Activated effector memory CD4-positive, alpha-beta T cell treated with Interleukin-2 at 50 U/mL for 16 hours (primary cell): ENCODE measurements around the gene BCAS3.
"Not testable (repeated sequence)": the region's sequence is repeated elsewhere in the genome, so short reads cannot be mapped to it uniquely, and the experiment has no call there.

Experiments
- DNase-seq: peaks from one replicate; pipeline ENCODE4 v3.0.0-alpha.2; 2020

BCAS3 gene

GRCh38 chr17:61333136-61333535, 655.5 kb downstream of the BCAS3 start:
- no peak for DNase-seq

GRCh38 chr17:61334673-61335072, 657.0 kb downstream of the BCAS3 start:
- DNase-seq: no peak

GRCh38 chr17:61335105-61335844, 657.6 kb downstream of the BCAS3 start:
- no peak for DNase-seq

GRCh38 chr17:61335845-61336655, 658.4 kb downstream of the BCAS3 start:
- DNase-seq: no peak

- DNase-seq: no peak
These were observed 659.6 kb downstream of the BCAS3 start for GRCh38 chr17:61337290-61337689.

GRCh38 chr17:61338000-61338798, 660.5 kb downstream of the BCAS3 start:
- no peak for DNase-seq

GRCh38 chr17:61338874-61339478, 661.3 kb downstream of the BCAS3 start:
- no peak for DNase-seq

GRCh38 chr17:61340431-61341209, 663.0 kb downstream of the BCAS3 start:
- DNase-seq: no peak

- no peak for DNase-seq
These were observed 665.9 kb downstream of the BCAS3 start for GRCh38 chr17:61343576-61343975.

- DNase-seq: no peak
These were observed 667.4 kb downstream of the BCAS3 start for GRCh38 chr17:61345061-61345460.

GRCh38 chr17:61345825-61346666, 668.4 kb downstream of the BCAS3 start:
- no peak for DNase-seq

GRCh38 chr17:61349350-61349749, 671.7 kb downstream of the BCAS3 start:
- no peak for DNase-seq

GRCh38 chr17:61351745-61352407, 674.2 kb downstream of the BCAS3 start:
- no peak for DNase-seq

- DNase-seq: no peak
These were observed 674.7 kb downstream of the BCAS3 start for GRCh38 chr17:61352408-61352770.

- DNase-seq: no peak
These were observed 675.3 kb downstream of the BCAS3 start for GRCh38 chr17:61352781-61353491.

- DNase-seq: no peak
These were observed 676.0 kb downstream of the BCAS3 start for GRCh38 chr17:61353615-61354014.

- no peak for DNase-seq
These were observed 677.5 kb downstream of the BCAS3 start for GRCh38 chr17:61354895-61355874.

GRCh38 chr17:61357061-61357460, 679.4 kb downstream of the BCAS3 start:
- DNase-seq: not testable (repeated sequence)

GRCh38 chr17:61359513-61359912, 681.9 kb downstream of the BCAS3 start:
- DNase-seq: not testable (repeated sequence)
